GM10266 (cell line): ENCODE results near the gene SEMA6B.

Experiments
- DNase-seq: peaks from one replicate; pipeline ENCODE4 v3.0.0; 2012; ENCODE audit errors: extremely low spot score
- CTCF ChIP-seq: IDR thresholded peaks from 2 replicates; pipeline ENCODE4 v1.5.1; 2012; ENCODE audit warnings: mild to moderate bottlenecking, low read depth; ENCODE audit not compliant: control insufficient read depth, insufficient read depth; ENCODE audit errors: missing control alignments

SEMA6B gene

GRCh38 chr19:4497770-4498389 lies 61.6 kb downstream of the SEMA6B start:
- DNase-seq, result no peak
- no peak for TF ChIP-seq CTCF

GRCh38 chr19:4496304-4496703 lies 63.2 kb downstream of the SEMA6B start:
- TF ChIP-seq CTCF, result no peak
- DNase-seq, result no peak

GRCh38 chr19:4495471-4495870 lies 64.0 kb downstream of the SEMA6B start:
- no peak for DNase-seq
- TF ChIP-seq CTCF, result peak; percentile 24

GRCh38 chr19:4494691-4495064 lies 64.8 kb downstream of the SEMA6B start:
- no peak for TF ChIP-seq CTCF
- DNase-seq, result no peak

GRCh38 chr19:4493929-4494690 lies 65.4 kb downstream of the SEMA6B start:
- DNase-seq, result no peak
- no peak for TF ChIP-seq CTCF

- no peak for TF ChIP-seq CTCF
- DNase-seq, result no peak
Observed at GRCh38 chr19:4493104-4493928, 66.2 kb downstream of the SEMA6B start.
